Astrocyte (in vitro differentiated cells and primary cell): ENCODE measurements around the gene PLPPR4.

Experiments used
- EZH2 ChIP-seq: IDR thresholded peaks from 2 replicates; pipeline ENCODE4 v1.6.1; 2012; ENCODE audit warnings: mild to moderate bottlenecking, low read length, inconsistent platforms; ENCODE audit not compliant: insufficient read depth
- TF ChIP-seq, protein P1 (sequence below): IDR thresholded peaks from 2 replicates; pipeline ENCODE4 v1.5.1; 2011; ENCODE audit warnings: low read depth, mild to moderate bottlenecking, inconsistent platforms, low read length, moderate library complexity; ENCODE audit not compliant: insufficient read depth

DNA sequence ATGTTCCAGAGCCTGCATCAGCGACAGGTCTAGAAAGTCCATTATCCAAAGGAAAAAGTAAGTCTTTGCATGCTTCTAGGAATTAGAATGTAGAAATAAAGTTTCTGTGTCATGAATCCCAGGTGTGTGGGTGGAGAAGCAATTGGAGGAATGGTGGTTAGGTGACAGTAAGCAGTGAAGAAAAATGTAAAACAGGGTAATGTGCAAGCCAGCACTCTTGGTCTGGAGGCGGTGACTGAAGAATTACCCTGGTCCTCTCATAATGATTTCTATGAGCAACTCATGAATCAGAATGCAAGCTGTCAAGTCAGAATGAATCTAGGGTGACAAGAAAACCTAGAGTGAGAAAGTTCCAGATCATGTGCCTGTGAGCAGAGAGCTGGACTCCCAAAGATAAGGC, 33.6 kb downstream of the PLPPR4 start:
- TF ChIP-seq, protein P1, sequence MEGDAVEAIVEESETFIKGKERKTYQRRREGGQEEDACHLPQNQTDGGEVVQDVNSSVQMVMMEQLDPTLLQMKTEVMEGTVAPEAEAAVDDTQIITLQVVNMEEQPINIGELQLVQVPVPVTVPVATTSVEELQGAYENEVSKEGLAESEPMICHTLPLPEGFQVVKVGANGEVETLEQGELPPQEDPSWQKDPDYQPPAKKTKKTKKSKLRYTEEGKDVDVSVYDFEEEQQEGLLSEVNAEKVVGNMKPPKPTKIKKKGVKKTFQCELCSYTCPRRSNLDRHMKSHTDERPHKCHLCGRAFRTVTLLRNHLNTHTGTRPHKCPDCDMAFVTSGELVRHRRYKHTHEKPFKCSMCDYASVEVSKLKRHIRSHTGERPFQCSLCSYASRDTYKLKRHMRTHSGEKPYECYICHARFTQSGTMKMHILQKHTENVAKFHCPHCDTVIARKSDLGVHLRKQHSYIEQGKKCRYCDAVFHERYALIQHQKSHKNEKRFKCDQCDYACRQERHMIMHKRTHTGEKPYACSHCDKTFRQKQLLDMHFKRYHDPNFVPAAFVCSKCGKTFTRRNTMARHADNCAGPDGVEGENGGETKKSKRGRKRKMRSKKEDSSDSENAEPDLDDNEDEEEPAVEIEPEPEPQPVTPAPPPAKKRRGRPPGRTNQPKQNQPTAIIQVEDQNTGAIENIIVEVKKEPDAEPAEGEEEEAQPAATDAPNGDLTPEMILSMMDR: no peak
- TF ChIP-seq EZH2: no peak
